H1 (cell line): ENCODE measurements around the gene CHST3. TPM values are rescaled to one million over a fixed set of nuclear protein-coding genes. Genes with fewer than 3 reads are reported as not detected.
A peak's percentile ranks its signal among the peaks of the same experiment; 100 is the strongest.

Experiments
- CTCF ChIA-PET: fragments of 300-600 bp; sonication (Branson Sonifier 250); formaldehyde crosslinking; loops from one replicate; lab custom pipeline; 2021; ENCODE audit not compliant: partially characterized antibody; lab: Charles Lee
- POLR2A ChIA-PET: fragments of 300-600 bp; sonication (Branson Sonifier 250); formaldehyde crosslinking; loops from one replicate; lab custom pipeline; 2021; ENCODE audit warnings: inconsistent platforms; ENCODE audit not compliant: partially characterized antibody; lab: Charles Lee
- DNase-seq, 2 experiments: peaks; one replicate each; pipeline versions ENCODE4 v3.0.0 to v3.0.0-alpha.2; 2010 to 2022; ENCODE audit warnings: low spot score in 2 of 2, low read depth in 1 of 2, mixed read lengths in 1 of 2
- FAIRE-seq: peaks from 2 replicates; lab custom pipeline; 2011; peaks lifted over from hg19 to GRCh38; lab: Jason Lieb, UNC
- H2AFZ ChIP-seq: 2 replicates; pipeline ENCODE4 v1.8.1; 2012; ENCODE audit warnings: low read length, inconsistent platforms
- H2AK5ac ChIP-seq: 2 replicates; pipeline ENCODE4 v1.6.1; 2013; ENCODE audit warnings: low read depth, low read length
- H2BK120ac ChIP-seq: replicated peaks from 2 replicates; pipeline ENCODE3; 2013; ENCODE audit warnings: low read depth, low read length, inconsistent platforms
- H2BK12ac ChIP-seq: 2 replicates; pipeline ENCODE4 v1.6.1; 2013; ENCODE audit warnings: low read depth, low read length
- H2BK15ac ChIP-seq: 2 replicates; pipeline ENCODE4 v1.6.1; 2013; ENCODE audit warnings: low read length
- H2BK20ac ChIP-seq: 2 replicates; pipeline ENCODE4 v1.6.1; 2013; ENCODE audit warnings: low read length
- H2BK5ac ChIP-seq: 2 replicates; pipeline ENCODE4 v1.6.1; 2013; ENCODE audit warnings: low read depth, low read length
- H3K14ac ChIP-seq: 2 replicates; pipeline ENCODE4 v1.6.1; 2013; ENCODE audit warnings: inconsistent platforms; ENCODE audit not compliant: insufficient read length
- H3K18ac ChIP-seq: 2 replicates; pipeline ENCODE4 v1.6.1; 2013; ENCODE audit warnings: low read length; ENCODE audit errors: extremely low read depth
- H3K23ac ChIP-seq: 2 replicates; pipeline ENCODE4 v1.6.1; 2013; ENCODE audit warnings: inconsistent platforms; ENCODE audit not compliant: insufficient read length
- H3K23me2 ChIP-seq: 2 replicates; pipeline ENCODE4 v1.6.1; 2013; ENCODE audit warnings: low read depth, low read length
- H3K27ac ChIP-seq: 2 replicates; pipeline ENCODE4 v1.6.1; 2011; ENCODE audit warnings: low read depth, low read length, inconsistent platforms
- H3K27me3 ChIP-seq, 4 experiments: replicated peaks in 1 of 4; 1 replicate in 1 of 4; 2 replicates in 3 of 4; pipeline versions ENCODE4 v1.6.1 to v1.8.1; 2011 to 2013; ENCODE audit warnings: low read length in 3 of 4, mild to moderate bottlenecking in 3 of 4, inconsistent platforms in 2 of 4, mixed read lengths in 2 of 4, moderate library complexity in 1 of 4; ENCODE audit not compliant: control insufficient read depth in 3 of 4, insufficient read depth in 3 of 4; ENCODE audit errors: extremely low read depth in 1 of 4
- H3K36me3 ChIP-seq, 4 experiments: 2 replicates each; pipeline versions ENCODE4 v1.6.1 to v1.8.1; 2011 to 2013; ENCODE audit warnings: mild to moderate bottlenecking in 4 of 4, low read length in 3 of 4, moderate library complexity in 2 of 4, control low read depth in 1 of 4, inconsistent platforms in 1 of 4; ENCODE audit not compliant: insufficient read depth in 4 of 4, control insufficient read depth in 2 of 4
- H3K4ac ChIP-seq: replicated peaks from 2 replicates; pipeline ENCODE3; 2013; ENCODE audit warnings: low read length, low read depth, mixed read lengths, inconsistent platforms; ENCODE audit not compliant: insufficient read length
- H3K4me1 ChIP-seq, 4 experiments: replicated peaks in 1 of 4; 1 replicate in 1 of 4; 2 replicates in 3 of 4; pipeline versions ENCODE4 v1.6.1 to v1.8.1; 2011 to 2013; ENCODE audit warnings: low read length in 3 of 4, inconsistent platforms in 2 of 4, mixed read lengths in 1 of 4; ENCODE audit not compliant: insufficient read depth in 4 of 4, control insufficient read depth in 3 of 4
- H3K4me2 ChIP-seq, 2 experiments: 2 replicates each; pipeline versions ENCODE4 v1.6.1 to v1.8.1; 2011 to 2013; ENCODE audit warnings: low read depth in 2 of 2, low read length in 2 of 2, control low read depth in 1 of 2, inconsistent platforms in 1 of 2, mild to moderate bottlenecking in 1 of 2; ENCODE audit not compliant: insufficient read depth in 1 of 2
- H3K4me3 ChIP-seq, 4 experiments: fragments of 200-600, 300-600 bp in 1 of 4; sonication (generic), shearing (Covaris generic), sonication (Bioruptor Twin) in 1 of 4; 2 replicates each; pipeline versions ENCODE4 v1.5.1 to v1.8.1; 2011 to 2016; ENCODE audit warnings: low read length in 4 of 4, low read depth in 3 of 4, control low read depth in 2 of 4, inconsistent platforms in 2 of 4, mild to moderate bottlenecking in 2 of 4, mixed read lengths in 1 of 4, moderate library complexity in 1 of 4; ENCODE audit not compliant: insufficient read depth in 2 of 4; ENCODE audit errors: extremely low read depth in 1 of 4
- H3K56ac ChIP-seq: replicated peaks from 2 replicates; pipeline ENCODE3; 2013; ENCODE audit warnings: low read depth, mild to moderate bottlenecking, mixed read lengths, low read length, inconsistent platforms; ENCODE audit not compliant: insufficient read length
- H3K79me1 ChIP-seq: 2 replicates; pipeline ENCODE4 v1.6.1; 2013; ENCODE audit warnings: low read depth, low read length, control low read depth
- H3K79me2 ChIP-seq, 2 experiments: 2 replicates each; pipeline versions ENCODE4 v1.6.1 to v1.8.1; 2012 to 2013; ENCODE audit warnings: low read length in 2 of 2, mild to moderate bottlenecking in 2 of 2, inconsistent platforms in 1 of 2; ENCODE audit not compliant: insufficient read depth in 2 of 2, control insufficient read depth in 1 of 2
- H3K9ac ChIP-seq, 4 experiments: replicated peaks in 1 of 4; 1 replicate in 1 of 4; 2 replicates in 3 of 4; pipeline versions ENCODE4 v1.6.1 to v1.8.1; 2011 to 2013; ENCODE audit warnings: low read depth in 3 of 4, low read length in 3 of 4, control low read depth in 2 of 4, mild to moderate bottlenecking in 2 of 4, moderate library complexity in 2 of 4, inconsistent platforms in 1 of 4; ENCODE audit errors: extremely low read depth in 1 of 4
- H3K9me3 ChIP-seq, 2 experiments: 2 replicates each; pipeline versions ENCODE4 v1.6.1 to v1.8.1; 2012 to 2013; ENCODE audit warnings: mild to moderate bottlenecking in 2 of 2, moderate library complexity in 2 of 2, control low read depth in 1 of 2, inconsistent platforms in 1 of 2, low read depth in 1 of 2, low read length in 1 of 2, mixed read lengths in 1 of 2; ENCODE audit not compliant: insufficient read depth in 2 of 2
- H4K20me1 ChIP-seq, 2 experiments: replicated peaks in 1 of 2; 2 replicates each; pipeline versions ENCODE3 to v1.8.1; 2011 to 2013; ENCODE audit warnings: inconsistent platforms in 2 of 2, low read length in 2 of 2, mild to moderate bottlenecking in 1 of 2; ENCODE audit not compliant: insufficient read depth in 2 of 2, control insufficient read depth in 1 of 2
- H4K5ac ChIP-seq: 2 replicates; pipeline ENCODE4 v1.6.1; 2013; ENCODE audit warnings: low read length, low read depth, mixed read lengths, inconsistent platforms; ENCODE audit not compliant: insufficient read length
- H4K8ac ChIP-seq: 2 replicates; pipeline ENCODE4 v1.8.0; 2013; ENCODE audit warnings: mild to moderate bottlenecking, moderate library complexity, low read length, inconsistent platforms; ENCODE audit not compliant: insufficient read depth; ENCODE audit errors: extremely low read depth
- H4K91ac ChIP-seq: replicated peaks from 2 replicates; pipeline ENCODE3; 2013; ENCODE audit warnings: low read length, mixed read lengths, inconsistent platforms; ENCODE audit not compliant: insufficient read length
- ASH2L ChIP-seq: fragments of 200-600, 300-600 bp; sonication (generic); IDR thresholded peaks from one replicate; pipeline ENCODE4 v1.7.1; 2017; ENCODE audit warnings: low read length
- CBX5 ChIP-seq: fragments of 300-800, 300-1000 bp; sonication (generic); IDR thresholded peaks from 2 replicates; pipeline ENCODE4 v1.7.1; 2016; ENCODE audit warnings: antibody characterized with exemption, low read length, low read depth
- CTBP2 ChIP-seq: IDR thresholded peaks from 2 replicates; pipeline ENCODE4 v1.7.0; 2011; ENCODE audit warnings: borderline replicate concordance, mild to moderate bottlenecking, moderate library complexity, mixed read lengths, low read length; ENCODE audit not compliant: insufficient read depth, insufficient read length
- EZH2 ChIP-seq: fragments of 200-600 bp; sonication (generic); IDR thresholded peaks from 2 replicates; pipeline ENCODE4 v1.7.1; 2012; ENCODE audit warnings: low read depth, mild to moderate bottlenecking, moderate library complexity, low read length, inconsistent platforms; ENCODE audit not compliant: severe bottlenecking
- KDM1A ChIP-seq: fragments of 200-600, 300-600 bp; sonication (generic); IDR thresholded peaks from 2 replicates; pipeline ENCODE4 v1.7.1; 2016; ENCODE audit warnings: mild to moderate bottlenecking, low read length, borderline replicate concordance
- KDM4A ChIP-seq: IDR thresholded peaks from one replicate; pipeline ENCODE4 v1.7.1; 2012; ENCODE audit warnings: low read depth, mild to moderate bottlenecking, moderate library complexity, low read length, inconsistent platforms; ENCODE audit not compliant: severe bottlenecking
- POLR2A ChIP-seq, 2 experiments: IDR thresholded peaks; 1 replicate in 1 of 2; 2 replicates in 1 of 2; pipeline ENCODE4 v1.6.1; 2011; ENCODE audit warnings: low read depth in 2 of 2, low read length in 2 of 2, mild to moderate bottlenecking in 2 of 2; ENCODE audit errors: control extremely low read depth in 1 of 2
- WGBS, 2 experiments: shearing (Covaris generic) in 1 of 2; methylation state at CpG; one replicate each; pipeline versions ENCODE4 v1.1.6 to v1.1.7; 2013 to 2015; ENCODE audit warnings: low lambda C conversion rate in 2 of 2, mixed read lengths in 2 of 2, inconsistent platforms in 1 of 2, low coverage in 1 of 2, missing lambda C conversion rate in 1 of 2; ENCODE audit not compliant: insufficient replicate concordance in 2 of 2, insufficient coverage in 1 of 2, insufficient read length in 1 of 2; ENCODE audit errors: extremely low coverage in 1 of 2, missing lambda C conversion rate in 1 of 2; 5-methylcytosine and 5-hydroxymethylcytosine counted together
- polyA plus RNA-seq, 7 experiments: library from polyadenylated mRNA; depleted of rRNA in 3 of 7; stranded (reverse) in 5 of 7; unstranded in 2 of 7; fragments of >200 nt in 5 of 7; fragments of 200-250 nt in 2 of 7; gene quantifications; 1 replicate in 5 of 7; 2 replicates in 1 of 7; 4 replicates in 1 of 7; pipeline versions ENCODE4 v1.2.1 to v1.2.3, GENCODE V29; 2011 to 2013; ENCODE audit warnings: missing spikeins in 2 of 7, mixed read lengths in 2 of 7
- total RNA-seq: library from RNA; stranded (reverse); fragmentation: NEBNext Ultra II Directional; extraction: Animal tissue kit (Norgen Biotek cat#: 25700); gene quantifications from 2 replicates; pipeline ENCODE4 v1.2.1, GENCODE V29; 2021
- TF ChIP-seq, protein P1 (sequence below): IDR thresholded peaks from 2 replicates; pipeline ENCODE4 v1.6.1; 2011; ENCODE audit warnings: low read length, improper control_type of control experiment

The CHST3 gene
- total and polyA plus RNA-seq, 2 of the 8 experiments (the other 6 are each of a cell fraction or from before 2014, with no cell fraction given), result 2.0 to 5.8 TPM

DNA sequence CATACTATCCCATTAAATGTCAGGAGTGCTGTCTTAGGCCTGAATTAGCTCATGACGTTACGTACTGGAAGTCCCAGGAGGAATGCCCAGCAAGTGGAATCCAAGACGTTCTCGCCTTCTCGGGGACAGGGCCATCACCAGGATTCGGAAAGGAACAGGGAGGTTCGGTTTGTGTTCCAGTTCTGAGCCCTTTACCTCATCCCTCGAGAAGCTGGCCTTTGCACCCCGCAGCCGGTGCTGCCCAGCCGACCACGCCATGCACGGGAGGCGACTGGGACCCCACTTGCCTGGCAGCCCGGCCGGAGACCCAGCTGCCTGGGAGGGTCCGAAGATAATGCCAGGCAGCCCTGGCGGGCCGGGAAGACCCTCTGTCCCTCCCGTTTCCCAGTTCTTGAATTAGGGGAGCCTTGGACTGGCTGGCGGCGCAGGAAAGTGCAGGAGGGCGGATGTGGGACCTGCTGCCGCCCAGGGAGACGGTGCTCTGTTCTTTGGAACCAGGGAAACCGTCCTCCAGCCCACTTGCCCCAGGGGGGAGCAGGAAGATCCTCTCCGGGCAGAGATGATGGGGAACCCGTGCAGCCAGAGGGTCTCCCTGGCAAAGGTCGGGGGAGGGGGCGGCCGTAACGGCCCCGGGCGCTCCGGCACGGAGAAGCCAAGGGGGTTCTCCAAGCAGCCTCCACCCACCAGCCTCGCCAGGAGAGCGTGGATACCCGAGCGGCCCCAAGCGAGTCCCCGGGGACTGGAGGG lies 671 bp upstream of the CHST3 start:
- peak in 1 of 2 experiments; percentile 74 for DNase-seq
- Histone ChIP-seq H2AK5ac (no peak overlapping the region), H4K20me1 (peaks cover 0 to 3% of the 10 kb centered on the region in 2 experiments), H3K27ac (no peak overlapping the region), H3K23ac (no peak overlapping the region), H4K5ac (no peak overlapping the region), H3K9me3 (no peaks in the 10 kb centered on the region), H3K4me2 (peak overlapping the region; percentile 97 to 99), H3K79me2 (no peaks in the 10 kb centered on the region), H3K23me2 (peaks cover 17% of the 10 kb centered on the region), H4K91ac (peak overlapping the region; percentile 73), H3K4ac (peak overlapping the region; percentile 51), H2BK12ac (no peak overlapping the region; the same call in 1 of the 2 replicates), H3K79me1 (no peaks in the 10 kb centered on the region; the same call in 1 of the 2 replicates), H3K27me3 (peaks cover 3 to 50% (median 35%) of the 10 kb centered on the region in 4 experiments), H2BK120ac (peak overlapping the region; percentile 28), H2BK20ac (no peak overlapping the region), H2BK5ac (no peak overlapping the region), H2AFZ (peak overlapping the region; percentile 75), H3K36me3 (no peaks in the 10 kb centered on the region), H3K4me3 (peak overlapping the region; percentile 60 to 97 (median 70)), H3K9ac (peak overlapping the region in 3 of 4 experiments; percentile 42 to 67 (median 47); a peak in 5 of 7 replicates), H3K4me1 (peaks cover 2 to 10% (median 7%) of the 10 kb centered on the region in 4 experiments; a peak in 4 of 7 replicates), H3K56ac (peak overlapping the region; percentile 73), H4K8ac (peak overlapping the region; percentile 94; the same call in 1 of the 2 replicates), H2BK15ac (peak overlapping the region; percentile 37; the same call in 1 of the 2 replicates), H3K14ac (no peak overlapping the region), H3K18ac (peak overlapping the region; percentile 7)
- ChIA-PET CTCF (interaction anchor here (0.6 to 4.1 kb wide), 5 partner anchors 8 to 219 kb away, joined by 3 to 26 read pairs (median 5); no protein-coding TSS in a partner anchor), POLR2A (interaction anchor here (1.0 to 2.0 kb wide), 5 partner anchors 13 to 357 kb away, joined by 3 to 8 read pairs (median 4); no protein-coding TSS in a partner anchor)
- FAIRE-seq, result no peak
- 0 out of 3 replicates have a peak, but pooled peaks of 1 of the 2 experiments have one; percentile 11 for TF ChIP-seq POLR2A (IDR thresholded peaks at IDR 0.05; ENCODE audit: control extremely low read depth in 1 of 2, low read depth in 2 of 2, low read length in 2 of 2)
- TF ChIP-seq KDM1A, result 0 out of 2 replicates have a peak, but pooled peaks have one; percentile 13
- no peak for TF ChIP-seq CBX5
- peak; percentile 73 for TF ChIP-seq CTBP2
- TF ChIP-seq EZH2, result peak; percentile 35
- TF ChIP-seq, protein P1, sequence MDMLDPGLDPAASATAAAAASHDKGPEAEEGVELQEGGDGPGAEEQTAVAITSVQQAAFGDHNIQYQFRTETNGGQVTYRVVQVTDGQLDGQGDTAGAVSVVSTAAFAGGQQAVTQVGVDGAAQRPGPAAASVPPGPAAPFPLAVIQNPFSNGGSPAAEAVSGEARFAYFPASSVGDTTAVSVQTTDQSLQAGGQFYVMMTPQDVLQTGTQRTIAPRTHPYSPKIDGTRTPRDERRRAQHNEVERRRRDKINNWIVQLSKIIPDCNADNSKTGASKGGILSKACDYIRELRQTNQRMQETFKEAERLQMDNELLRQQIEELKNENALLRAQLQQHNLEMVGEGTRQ, result no peak
- peak; percentile 73 for TF ChIP-seq ASH2L
- peak; percentile 95 for TF ChIP-seq KDM4A
- WGBS, 2 experiments, result 17% methylated on average over 42 of the region's 42 CpGs; no CpG with 5 or more reads in 1 of the 2 experiments
